Caco-2 (cell line): ENCODE measurements around the gene TP53I3. TPM values are rescaled to one million over a fixed set of nuclear protein-coding genes. Genes with fewer than 3 reads are reported as not detected.
"Not testable (repeated sequence)": the region's sequence is repeated elsewhere in the genome, so short reads cannot be mapped to it uniquely, and the experiment has no call there.

Experiments used
- BruUV-seq: library from RNA; stranded (reverse); fragments of 400-500 nt; replicated peaks from 2 replicates; lab custom pipeline; 2021; lab: Mats Ljungman, UMichigan
- CTCF ChIA-PET: fragments of 300-600 bp; sonication (Branson Sonifier 250); formaldehyde crosslinking; loops from one replicate; lab custom pipeline; 2022; ENCODE audit warnings: antibody characterized with exemption; lab: Charles Lee
- POLR2A ChIA-PET: fragments of 300-600 bp; sonication (Branson Sonifier 250); formaldehyde crosslinking; loops from one replicate; lab custom pipeline; 2022; ENCODE audit warnings: antibody characterized with exemption; lab: Charles Lee
- DNase-seq, 2 experiments: peaks; one replicate each; pipeline versions ENCODE4 v3.0.0 to v3.0.0-alpha.2; 2020 to 2022
- H3K27me3 ChIP-seq: replicated peaks from 2 replicates; pipeline ENCODE4 v1.6.0; 2011; ENCODE audit warnings: low read length; ENCODE audit not compliant: control insufficient read depth, insufficient read depth
- H3K36me3 ChIP-seq: 2 replicates; pipeline ENCODE4 v1.5.1; 2011; ENCODE audit warnings: low read length; ENCODE audit not compliant: control insufficient read depth, insufficient read depth
- H3K4me1 ChIP-seq: fragments of 250-450 bp; sonication (Bioruptor Pico); 2 replicates; pipeline ENCODE4 v1.5.1; 2020; ENCODE audit warnings: mild to moderate bottlenecking
- H3K4me3 ChIP-seq: 2 replicates; pipeline ENCODE4 v1.5.1; 2011; ENCODE audit warnings: low read depth, mild to moderate bottlenecking, control low read depth, low read length
- H3K9me3 ChIP-seq: fragments of 250-450 bp; sonication (Bioruptor Pico); 2 replicates; pipeline ENCODE4 v1.5.1; 2020; ENCODE audit warnings: mild to moderate bottlenecking, moderate library complexity
- H3K27ac Mint-ChIP-seq: one replicate; pipeline ENCODE4 v1.8.0; 2022; ENCODE audit warnings: mixed read lengths; ENCODE audit not compliant: unreplicated experiment
- H3K27me3 Mint-ChIP-seq: one replicate; pipeline ENCODE4 v1.8.0; 2022; ENCODE audit warnings: mixed read lengths; ENCODE audit not compliant: insufficient read depth, unreplicated experiment
- H3K36me3 Mint-ChIP-seq: one replicate; pipeline ENCODE4 v1.8.0; 2022; ENCODE audit warnings: mild to moderate bottlenecking, mixed read lengths; ENCODE audit not compliant: insufficient read depth, unreplicated experiment
- H3K4me1 Mint-ChIP-seq: one replicate; pipeline ENCODE4 v1.8.0; 2022; ENCODE audit warnings: low read depth, mixed read lengths; ENCODE audit not compliant: unreplicated experiment
- H3K4me3 Mint-ChIP-seq: one replicate; pipeline ENCODE4 v1.8.0; 2022; ENCODE audit warnings: mild to moderate bottlenecking, moderate library complexity, mixed read lengths; ENCODE audit not compliant: unreplicated experiment
- H3K9me3 Mint-ChIP-seq: one replicate; pipeline ENCODE4 v1.8.0; 2022; ENCODE audit warnings: mixed read lengths; ENCODE audit not compliant: unreplicated experiment
- CTCF ChIP-seq, 2 experiments: fragments of 200-600 bp in 1 of 2; IDR thresholded peaks; 1 replicate in 1 of 2; 2 replicates in 1 of 2; pipeline versions ENCODE4 v1.5.1 to v1.8.0; 2011 to 2022; ENCODE audit warnings: antibody characterized with exemption in 1 of 2, control low read depth in 1 of 2, inconsistent platforms in 1 of 2, low read depth in 1 of 2, low read length in 1 of 2, mild to moderate bottlenecking in 1 of 2, moderate library complexity in 1 of 2; ENCODE audit not compliant: insufficient read depth in 1 of 2, severe bottlenecking in 1 of 2, unreplicated experiment in 1 of 2
- intact Hi-C: fragments of 100-400 bp; cut with micrococcal nuclease; formaldehyde crosslinking; loops from one replicate; pipeline ENCODE4 v1.10.0; 2022; ENCODE audit not compliant: unreplicated experiment
- total RNA-seq: library from RNA; stranded (reverse); gene quantifications from 2 replicates; pipeline ENCODE4 v1.2.3, GENCODE V29; 2022

The TP53I3 gene
- total RNA-seq, 1 experiment from 2014 or later = 28.1 TPM

GRCh38 chr2:24093270-24093669 is 8.6 kb upstream of the TP53I3 start:
- H3K27me3 ChIP-seq, intact Hi-C loops, H3K36me3 Mint-ChIP-seq, POLR2A ChIA-PET, H3K4me3 Mint-ChIP-seq, H3K4me1 ChIP-seq, H3K4me1 Mint-ChIP-seq, H3K36me3 ChIP-seq, H3K9me3 ChIP-seq, BruUV-seq, CTCF ChIA-PET, H3K9me3 Mint-ChIP-seq, H3K4me3 ChIP-seq, DNase-seq, H3K27me3 Mint-ChIP-seq, H3K27ac Mint-ChIP-seq: not testable (repeated sequence)

- no peak overlapping the region for H3K27ac Mint-ChIP-seq
- Histone ChIP-seq H3K36me3 (no peaks in the 10 kb centered on the region), H3K4me1 (no peaks in the 10 kb centered on the region), H3K9me3 (no peaks in the 10 kb centered on the region), H3K27me3 (no peaks in the 10 kb centered on the region), H3K4me3 (no peak overlapping the region)
- peaks cover 11% of the 10 kb centered on the region for H3K36me3 Mint-ChIP-seq
- no peak overlapping the region for H3K4me3 Mint-ChIP-seq
- no peaks in the 10 kb centered on the region for H3K27me3 Mint-ChIP-seq
- no TSS peak for BruUV-seq
- CTCF ChIA-PET = no interaction called here
- POLR2A ChIA-PET = no interaction called here
- H3K9me3 Mint-ChIP-seq = no peaks in the 10 kb centered on the region
- no peak for TF ChIP-seq CTCF (IDR thresholded peaks at IDR 0.05; ENCODE audit: insufficient read depth in 1 of 2, low read depth in 1 of 2, low read length in 1 of 2, severe bottlenecking in 1 of 2, unreplicated experiment in 1 of 2)
- H3K4me1 Mint-ChIP-seq = peaks cover 6% of the 10 kb centered on the region
- intact Hi-C loops = no loop called here
- DNase-seq = no peak
Observed at GRCh38 chr2:24088821-24089359, 4.3 kb upstream of the TP53I3 start.

GRCh38 chr2:24087032-24087431 is 2.4 kb upstream of the TP53I3 start:
- Mint-ChIP-seq H3K9me3 (no peaks in the 10 kb centered on the region), H3K4me1 (peaks cover 12% of the 10 kb centered on the region), H3K36me3 (peaks cover 26% of the 10 kb centered on the region), H3K4me3 (no peak overlapping the region), H3K27ac (no peak overlapping the region), H3K27me3 (no peaks in the 10 kb centered on the region)
- Histone ChIP-seq H3K9me3 (no peaks in the 10 kb centered on the region), H3K4me1 (peaks cover 8% of the 10 kb centered on the region), H3K27me3 (no peaks in the 10 kb centered on the region), H3K4me3 (no peak overlapping the region), H3K36me3 (0 out of 2 replicates have a peak, but pooled peaks cover 3% of the 10 kb centered on the region)
- CTCF ChIA-PET = interaction anchor here (0.5 kb wide), 1 partner anchor 11 kb away, joined by 3 read pairs; the partner anchor contains the start of gene SF3B6
- POLR2A ChIA-PET = no interaction called here
- BruUV-seq = no TSS peak
- TF ChIP-seq CTCF (IDR thresholded peaks at IDR 0.05; ENCODE audit: insufficient read depth in 1 of 2, low read depth in 1 of 2, low read length in 1 of 2, severe bottlenecking in 1 of 2, unreplicated experiment in 1 of 2) = no peak
- no peak for DNase-seq
- intact Hi-C loops = no loop called here
